Mucosa of descending colon (tissue), 3 donors: ENCODE data around the gene EDEM1. TPM values are rescaled to one million over a fixed set of nuclear protein-coding genes. Genes with fewer than 3 reads are reported as not detected.

Experiments used
- ATAC-seq: fragments of 200-7000 bp; cut with Tn5 transposase; one replicate; pipeline ENCODE4 v1.9.1; 2020; ENCODE audit warnings: mild to moderate bottlenecking, moderate library complexity
- DNase-seq, 3 donors: peaks; one replicate each; pipeline ENCODE4 v3.0.0-alpha.2; 2020
- H3K36me3 ChIP-seq: fragments of 200-600 bp; one replicate; pipeline ENCODE4 v1.8.0; 2021; ENCODE audit warnings: low read depth, mild to moderate bottlenecking
- H3K4me1 ChIP-seq: fragments of 200-600 bp; one replicate; pipeline ENCODE4 v1.8.0; 2021; ENCODE audit warnings: low read depth, mild to moderate bottlenecking
- H3K4me3 ChIP-seq: fragments of 200-600 bp; one replicate; pipeline ENCODE4 v1.8.0; 2021; ENCODE audit warnings: mild to moderate bottlenecking
- H3K9me3 ChIP-seq: fragments of 200-600 bp; one replicate; pipeline ENCODE4 v1.8.0; 2021; ENCODE audit warnings: mild to moderate bottlenecking
- CTCF ChIP-seq: fragments of 200-600 bp; IDR thresholded peaks from one replicate; pipeline ENCODE4 v1.8.0; 2022; ENCODE audit warnings: antibody characterized with exemption, mild to moderate bottlenecking
- intact Hi-C, 2 donors: fragments of 100-400 bp; cut with DNase I in 1 of 2; cut with micrococcal nuclease in 1 of 2; formaldehyde crosslinking; loops; one replicate each; pipeline versions ENCODE4 v1.11.0 to v1.11.1; 2022; cut with DNase I, micrococcal nuclease
- microRNA-seq: library from miRNA; unstranded; fragments of <30 nt; microRNA quantifications from one replicate; pipeline ENCODE4, GENCODE V29; 2019
- total RNA-seq, 3 donors: library from RNA; stranded (reverse); fragmentation: NEBNext Ultra II Directional in 2 of 3; extraction: Animal tissue kit (Norgen Biotek cat#: 25700) in 2 of 3; gene quantifications; one replicate each; pipeline versions ENCODE4 v1.2.1 to v1.2.4, GENCODE V29; 2021 to 2023
- donor health status: DM: no; HTN: no; CAD: no; lungs with moderate emphysema.
- donor health status: DM: no; HTN: no; CAD: no.
- donor health status: DM: no; HTN: yes; CAD: no.

The EDEM1 gene
- total RNA-seq, 3 donors from 2014 or later: 30.3 to 52.6 (median 45.4) TPM

DNA sequence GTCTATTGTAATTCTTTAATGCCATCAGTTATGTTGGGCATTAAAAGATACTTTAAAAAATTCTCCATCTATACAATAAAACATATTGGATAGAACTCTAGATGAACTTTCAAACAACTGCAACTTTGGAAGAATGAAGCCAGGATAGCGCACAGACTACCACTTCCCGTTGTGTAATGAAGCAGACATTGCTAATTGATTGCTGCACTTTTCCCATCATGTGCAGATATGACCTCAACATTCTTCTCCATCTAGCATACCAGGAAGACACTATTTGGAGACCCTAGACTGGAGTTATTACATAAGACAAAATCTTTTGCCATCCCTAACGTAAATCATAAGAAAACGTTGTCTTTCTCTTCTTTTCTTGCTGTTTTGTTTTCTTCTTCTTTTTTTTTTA lies 75.0 kb downstream of the EDEM1 start:
- intact Hi-C loops: no loop called here
- no peaks in the 10 kb centered on the region for H3K4me1 ChIP-seq
- no peaks in the 10 kb centered on the region for H3K36me3 ChIP-seq
- TF ChIP-seq CTCF: no peak
- H3K9me3 ChIP-seq: no peaks in the 10 kb centered on the region
- no peak overlapping the region for H3K4me3 ChIP-seq
- DNase-seq: no peak
- ATAC-seq: no peak

GRCh38 chr3:5264093-5264600 lies 76.6 kb downstream of the EDEM1 start:
- no peaks in the 10 kb centered on the region for H3K36me3 ChIP-seq
- DNase-seq (no peak), ATAC-seq (no peak)
- no peaks in the 10 kb centered on the region for H3K9me3 ChIP-seq
- no peak for TF ChIP-seq CTCF
- H3K4me1 ChIP-seq: no peaks in the 10 kb centered on the region
- no peak overlapping the region for H3K4me3 ChIP-seq
- intact Hi-C loops: no loop called here

- intact Hi-C loops: no loop called here
- H3K9me3 ChIP-seq: no peaks in the 10 kb centered on the region
- no peaks in the 10 kb centered on the region for H3K4me1 ChIP-seq
- no peak for ATAC-seq
- no peak overlapping the region for H3K4me3 ChIP-seq
- DNase-seq: no peak
- no peaks in the 10 kb centered on the region for H3K36me3 ChIP-seq
- no peak for TF ChIP-seq CTCF
Observed at GRCh38 chr3:5264896-5265770, 77.6 kb downstream of the EDEM1 start.

DNA sequence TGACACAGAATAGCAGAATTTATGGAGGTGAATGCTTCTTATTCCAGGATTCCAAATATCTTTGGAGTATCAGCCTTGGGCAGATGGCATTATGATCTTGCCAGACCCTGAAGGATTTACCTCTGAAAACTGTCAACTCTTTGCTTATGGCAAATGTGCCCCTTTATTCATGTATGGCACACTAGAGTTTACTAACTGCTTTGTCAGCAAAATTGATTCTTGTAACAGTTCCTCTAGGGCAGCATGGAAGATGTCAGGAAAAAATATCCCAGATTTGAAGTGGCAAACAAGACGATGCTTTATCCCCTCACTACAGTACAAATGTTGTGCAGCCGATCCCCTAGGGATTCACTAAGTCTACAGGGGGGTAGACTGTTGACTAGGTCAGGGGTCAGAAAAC lies 79.7 kb downstream of the EDEM1 start:
- DNase-seq (no peak), ATAC-seq (no peak)
- no peak for TF ChIP-seq CTCF
- no peaks in the 10 kb centered on the region for H3K4me1 ChIP-seq
- H3K4me3 ChIP-seq: no peak overlapping the region
- intact Hi-C loops: no loop called here
- H3K9me3 ChIP-seq: no peaks in the 10 kb centered on the region
- H3K36me3 ChIP-seq: no peaks in the 10 kb centered on the region

- intact Hi-C loops: no loop called here
- ATAC-seq (no peak), DNase-seq (no peak)
- no peaks in the 10 kb centered on the region for H3K36me3 ChIP-seq
- no peaks in the 10 kb centered on the region for H3K4me1 ChIP-seq
- H3K4me3 ChIP-seq: no peak overlapping the region
- no peak for TF ChIP-seq CTCF
- no peaks in the 10 kb centered on the region for H3K9me3 ChIP-seq
Observed at GRCh38 chr3:5267889-5268288, 80.4 kb downstream of the EDEM1 start.

Small RNA genes lying within 50 kb of the gene (microRNA-seq; reads per million reads assigned to microRNA genes)
- not detected for gene MIR4790

Other genes starting within 250 kb of the EDEM1 start
- 10 to 100 TPM; 40.2 to 45.5 (median 42.9) TPM for gene BHLHE40, start 208.3 kb upstream of the EDEM1 start, total RNA-seq
- gene ARL8B, start 65.4 kb upstream of the EDEM1 start, total RNA-seq: 10 to 100 TPM; 49.3 to 68.5 (median 57.6) TPM